Breast epithelium (tissue), 3 donors: Measurements from ENCODE around the gene ERC1.

ENCODE experiments used
- CTCF ChIP-seq, 3 donors: fragments of 450-650 bp; IDR thresholded peaks; one replicate each; pipeline ENCODE4 v1.5.1; 2016 to 2017; ENCODE audit warnings: antibody characterized with exemption in 3 of 3, mild to moderate bottlenecking in 3 of 3, moderate library complexity in 3 of 3
- POLR2AphosphoS5 ChIP-seq, 3 donors: sonication (generic); formaldehyde crosslinking; IDR thresholded peaks; one replicate each; pipeline ENCODE4 v1.6.1; 2017; ENCODE audit warnings: antibody characterized with exemption in 3 of 3

- TF ChIP-seq CTCF (IDR thresholded peaks at IDR 0.05) (no peak), POLR2AphosphoS5 (IDR thresholded peaks at IDR 0.05) (no peak)
These were observed 112.6 kb downstream of the ERC1 start for GRCh38 chr12:1103632-1104031.
